IPS-15b (cell line): Measurements from ENCODE around the gene RAB42.
A peak's percentile ranks its signal among the peaks of the same experiment; 100 is the strongest.

ENCODE experiments used
- H3K27me3 ChIP-seq: one replicate; pipeline ENCODE4 v1.6.1; 2013; ENCODE audit warnings: low read length; ENCODE audit not compliant: control insufficient read depth, insufficient read depth
- H3K36me3 ChIP-seq: one replicate; pipeline ENCODE4 v1.6.1; 2013; ENCODE audit warnings: low read length; ENCODE audit not compliant: control insufficient read depth, insufficient read depth
- H3K4me1 ChIP-seq: one replicate; pipeline ENCODE4 v1.6.1; 2013; ENCODE audit warnings: mild to moderate bottlenecking, low read length; ENCODE audit not compliant: control insufficient read depth, insufficient read depth
- H3K4me3 ChIP-seq: one replicate; pipeline ENCODE4 v1.5.1; 2013; ENCODE audit warnings: low read depth, low read length
- H3K9ac ChIP-seq: one replicate; pipeline ENCODE4 v1.6.1; 2013; ENCODE audit warnings: low read depth, mild to moderate bottlenecking, low read length
- H3K9me3 ChIP-seq: one replicate; pipeline ENCODE4 v1.6.1; 2013; ENCODE audit warnings: mild to moderate bottlenecking, low read length; ENCODE audit not compliant: control insufficient read depth, insufficient read depth

Gene RAB42

GRCh38 chr1:28631713-28632112 is 39.6 kb downstream of the RAB42 start:
- Histone ChIP-seq H3K4me3 (no peak overlapping the region), H3K36me3 (no peaks in the 10 kb centered on the region), H3K4me1 (no peaks in the 10 kb centered on the region), H3K9me3 (no peaks in the 10 kb centered on the region), H3K9ac (no peak overlapping the region), H3K27me3 (no peaks in the 10 kb centered on the region)

DNA sequence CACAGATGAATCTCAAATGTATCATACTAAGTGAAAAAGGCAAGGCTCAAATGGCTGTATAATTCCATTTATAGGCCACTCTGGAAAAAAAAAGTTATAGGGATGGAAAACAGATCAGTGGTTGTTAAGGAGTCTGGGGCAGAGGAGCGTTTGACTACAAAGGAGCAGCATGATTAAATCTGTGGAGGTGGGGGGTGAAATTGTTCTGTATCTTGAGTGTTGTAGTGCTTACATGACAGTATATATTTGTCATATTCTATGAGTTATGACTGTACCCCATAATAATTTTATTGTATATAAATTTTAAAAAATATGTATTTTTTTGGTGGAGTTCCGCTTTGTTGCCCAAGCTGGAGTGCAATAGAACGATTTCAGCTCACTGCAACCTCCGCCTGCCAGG is 40.5 kb downstream of the RAB42 start:
- no peak overlapping the region for H3K4me3 ChIP-seq
- no peaks in the 10 kb centered on the region for H3K4me1 ChIP-seq
- H3K9me3 ChIP-seq, result no peaks in the 10 kb centered on the region
- no peaks in the 10 kb centered on the region for H3K36me3 ChIP-seq
- H3K9ac ChIP-seq, result no peak overlapping the region
- H3K27me3 ChIP-seq, result no peaks in the 10 kb centered on the region

DNA sequence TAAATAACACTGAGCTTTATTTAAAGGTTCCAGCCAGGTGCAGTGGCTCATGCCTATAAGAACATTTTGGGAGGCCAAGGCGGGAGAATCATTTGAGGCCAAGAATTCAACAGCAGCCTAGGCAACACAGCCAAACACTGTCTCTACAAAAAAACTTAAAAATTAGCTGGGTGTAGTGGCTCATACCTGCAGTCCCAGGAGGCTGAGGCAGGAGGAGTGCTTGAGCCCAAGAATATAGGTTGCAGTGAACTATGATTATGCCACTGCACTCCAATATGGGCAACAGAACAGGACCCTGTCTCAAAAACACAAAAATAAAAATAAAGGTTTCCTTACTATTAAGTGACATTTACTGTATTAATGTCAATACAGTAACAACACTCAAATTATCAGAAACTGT is 48.7 kb downstream of the RAB42 start:
- no peak overlapping the region for H3K4me3 ChIP-seq
- H3K4me1 ChIP-seq, result no peaks in the 10 kb centered on the region
- H3K36me3 ChIP-seq, result no peaks in the 10 kb centered on the region
- no peak overlapping the region for H3K9ac ChIP-seq
- no peaks in the 10 kb centered on the region for H3K9me3 ChIP-seq
- H3K27me3 ChIP-seq, result no peaks in the 10 kb centered on the region

DNA sequence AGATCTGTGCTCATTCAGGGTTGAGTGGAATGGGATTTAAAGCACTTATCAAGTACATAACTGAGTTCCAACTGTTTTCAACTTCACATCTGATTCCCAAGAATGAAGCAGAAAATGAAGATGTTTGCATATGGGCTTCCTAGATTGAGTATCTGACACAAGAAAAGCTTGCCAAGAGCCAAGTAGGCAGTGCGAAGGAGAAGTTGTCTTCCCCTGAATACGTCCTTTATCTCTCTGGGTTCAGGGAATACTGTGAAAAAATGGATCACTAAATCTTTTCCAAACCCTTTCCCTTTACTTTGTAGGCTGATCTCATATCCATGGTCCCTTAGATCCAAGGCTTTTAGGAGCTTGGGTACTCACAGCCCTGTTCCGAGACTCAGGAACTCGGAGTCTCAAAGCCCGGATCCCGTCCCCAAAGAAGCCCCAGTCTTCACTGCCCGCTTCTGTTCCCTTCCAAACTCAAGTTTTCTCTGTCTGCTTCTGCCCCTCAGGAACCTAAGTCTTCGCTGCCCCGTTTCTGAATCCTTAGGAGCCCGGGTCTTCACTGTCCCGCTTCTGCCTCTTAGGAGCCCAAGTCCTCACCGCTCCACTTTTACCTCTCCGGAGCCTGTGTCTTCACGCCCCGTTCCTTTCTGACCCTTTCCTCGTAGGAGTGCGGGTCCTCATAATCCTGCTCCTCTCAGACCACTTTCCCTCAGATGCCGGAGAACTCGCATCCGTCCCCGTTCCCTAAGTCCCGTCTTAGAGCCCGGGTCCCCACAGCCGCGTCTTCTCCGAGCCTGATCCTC is 50.2 kb downstream of the RAB42 start:
- Histone ChIP-seq H3K9ac (peak overlapping the region; percentile 95), H3K4me1 (no peaks in the 10 kb centered on the region), H3K4me3 (peak overlapping the region; percentile 98), H3K9me3 (no peaks in the 10 kb centered on the region), H3K27me3 (no peaks in the 10 kb centered on the region), H3K36me3 (no peaks in the 10 kb centered on the region)

DNA sequence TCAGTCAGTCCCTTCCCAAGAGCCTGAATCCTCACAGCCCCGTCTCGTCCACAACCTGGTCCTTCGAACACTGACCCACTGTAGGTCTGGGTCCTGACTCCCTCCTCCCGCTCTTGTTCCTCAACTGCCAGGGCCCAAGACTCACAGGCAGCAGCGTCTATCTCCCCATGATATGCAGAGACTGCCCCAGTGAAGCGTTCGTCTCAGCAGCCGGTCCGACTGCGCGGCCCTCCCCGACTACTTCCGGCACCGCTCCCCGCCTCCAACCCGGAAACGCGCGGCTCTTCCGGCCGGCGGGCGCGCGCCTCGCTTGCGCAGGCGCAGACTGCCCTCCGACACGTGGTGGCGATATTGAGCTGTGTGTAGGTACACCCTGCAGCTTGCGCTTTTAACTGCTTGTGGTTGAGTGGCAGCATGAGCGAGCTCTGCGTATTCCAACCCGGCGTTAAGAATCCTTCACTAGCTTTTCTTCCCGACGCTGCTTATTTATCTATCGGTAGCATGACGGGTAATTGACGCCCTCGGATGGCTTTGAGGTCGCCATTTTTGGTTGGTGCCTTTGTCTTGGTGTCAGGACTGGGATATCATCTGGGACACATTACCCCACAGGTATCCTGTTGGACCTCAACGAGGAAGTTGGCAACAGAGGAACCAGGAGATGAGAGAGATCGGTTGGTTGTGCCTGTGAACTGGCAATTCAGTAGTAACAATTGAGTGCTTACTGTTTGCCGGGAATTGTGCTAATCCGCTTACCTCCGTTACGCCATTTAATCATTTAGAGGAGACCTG is 51.0 kb downstream of the RAB42 start, which contains the start of gene TAF12:
TAF12 (minus strand) TSS at position 221 of the 789 bp plus-strand sequence. CDS start 20,986 bp downstream, outside the sequence.
- Histone ChIP-seq H3K4me3 (peak within 1 kb of the TSS; percentile 98), H3K9me3 (no peaks in the 10 kb centered on the region), H3K4me1 (no peaks in the 10 kb centered on the region), H3K27me3 (no peaks in the 10 kb centered on the region), H3K36me3 (no peaks in the 10 kb centered on the region), H3K9ac (peak within 1 kb of the TSS; percentile 95)

- Histone ChIP-seq H3K9ac (no peak overlapping the region), H3K4me1 (no peaks in the 10 kb centered on the region), H3K36me3 (no peaks in the 10 kb centered on the region), H3K4me3 (no peak overlapping the region), H3K9me3 (no peaks in the 10 kb centered on the region), H3K27me3 (no peaks in the 10 kb centered on the region)
Observed at GRCh38 chr1:28644494-28644893, 52.4 kb downstream of the RAB42 start.
